MV-4-11 (cell line): ENCODE measurements around the gene MCM3AP.

Source experiments
- DNase-seq: peaks from one replicate; lab custom pipeline; 2025; lab: John Stamatoyannopoulos, UW

Gene MCM3AP

GRCh38 chr21:46285206-46285661, at the start of gene MCM3AP:
Gene MCM3AP (minus strand): TSS chr21:46285611. CDS start chr21:46285286, 325 bp downstream.
- DNase-seq, result no peak

- DNase-seq, result no peak
Observed at GRCh38 chr21:46334351-46335140, 49.1 kb upstream of the MCM3AP start.

- DNase-seq, result no peak
Observed at GRCh38 chr21:46329796-46330195, 44.4 kb upstream of the MCM3AP start.

- DNase-seq, result no peak
Observed at GRCh38 chr21:46328151-46328550, 42.7 kb upstream of the MCM3AP start.

- no peak for DNase-seq
Observed at GRCh38 chr21:46327711-46328110, 42.3 kb upstream of the MCM3AP start.

- no peak for DNase-seq
Observed at GRCh38 chr21:46326110-46326703, 40.8 kb upstream of the MCM3AP start.

- DNase-seq, result peak; percentile 6
Observed at GRCh38 chr21:46325073-46325912, 39.9 kb upstream of the MCM3AP start.

- DNase-seq, result peak; percentile 63
Observed at GRCh38 chr21:46324390-46325072, 39.1 kb upstream of the MCM3AP start.

GRCh38 chr21:46323710-46324389, 38.4 kb upstream of the MCM3AP start, which contains the start of the genes C21orf58 and PCNT:
Gene C21orf58 (minus strand): TSS chr21:46323870. CDS start chr21:46322738, 1,132 bp downstream.
Gene PCNT (plus strand): TSS chr21:46324156. CDS start chr21:46324229, 73 bp downstream.
- peak; percentile 97 for DNase-seq

- DNase-seq, result no peak
Observed at GRCh38 chr21:46323227-46323709, 37.9 kb upstream of the MCM3AP start.

- DNase-seq, result peak; percentile 23
Observed at GRCh38 chr21:46322351-46323226, 37.2 kb upstream of the MCM3AP start.

- DNase-seq, result no peak
Observed at GRCh38 chr21:46320331-46320801, 35.0 kb upstream of the MCM3AP start.

- no peak for DNase-seq
Observed at GRCh38 chr21:46319186-46319585, 33.8 kb upstream of the MCM3AP start.

- no peak for DNase-seq
Observed at GRCh38 chr21:46318464-46318845, 33.0 kb upstream of the MCM3AP start.

GRCh38 chr21:46317710-46318463, 32.5 kb upstream of the MCM3AP start:
- no peak for DNase-seq

- no peak for DNase-seq
Observed at GRCh38 chr21:46316708-46317324, 31.4 kb upstream of the MCM3AP start.

- DNase-seq, result no peak
Observed at GRCh38 chr21:46314441-46315020, 29.1 kb upstream of the MCM3AP start.

GRCh38 chr21:46312949-46313348, 27.5 kb upstream of the MCM3AP start:
- no peak for DNase-seq
